Measurements from ENCODE around the gene CTU2. TPM values are rescaled to one million over a fixed set of nuclear protein-coding genes. Genes with fewer than 3 reads are reported as not detected.

The CTU2 gene
- total and polyA plus RNA-seq, 9 of the 15 experiments (the other 6 are each of a cell fraction or from before 2014, with no cell fraction given) = 1.3 to 105 (median 23.2) TPM

- Histone ChIP-seq H3K9ac (ENCODE audit: insufficient read depth in 1 of 2, low read depth in 2 of 2, low read length in 2 of 2) (peak overlapping the region in 1 of 2 experiments; percentile 88; a peak in 2 of 4 replicates), H3K9me3 (replicated peaks; ENCODE audit: control insufficient read depth, insufficient read depth, low read depth, low read length) (no peaks in the 10 kb centered on the region), H3K36me3 (ENCODE audit: control insufficient read depth, insufficient read depth, low read length) (peaks cover 58% of the 10 kb centered on the region; the same call in 2 of the 3 replicates), H3K27me3 (ENCODE audit: control insufficient read depth in 2 of 2, insufficient read depth in 2 of 2, low read length in 2 of 2) (no peaks in the 10 kb centered on the region), H3K9me1 (ENCODE audit: control insufficient read depth, insufficient read depth, low read length) (peaks cover 3% of the 10 kb centered on the region), H3K79me2 (ENCODE audit: control insufficient read depth, insufficient read depth, low read length) (peaks cover 75% of the 10 kb centered on the region), H3K4me1 (replicated peaks in 1 of 2; ENCODE audit: control insufficient read depth in 2 of 2, insufficient read depth in 2 of 2, low read length in 2 of 2) (peaks cover 16 to 82% of the 10 kb centered on the region in 2 experiments), H3K4me3 (no peak overlapping the region), H3K27ac (ENCODE audit: extremely low read depth, low read depth, low read length) (no peak overlapping the region), H3K4me2 (ENCODE audit: insufficient read depth, low read length) (no peak overlapping the region), H4K20me1 (replicated peaks; ENCODE audit: control insufficient read depth, insufficient read depth, low read length) (peaks cover 11% of the 10 kb centered on the region; the same call in 1 of the 2 replicates), H2AFZ (ENCODE audit: low read depth, low read length) (no peak overlapping the region)
- DNase-seq (ENCODE audit: extremely low read depth in 1 of 4, low spot score in 3 of 4) (no peak), FAIRE-seq (peak; percentile 69), ATAC-seq (no peak)
- BruUV-seq (replicated peaks) = no TSS peak
- ChIA-PET CTCF (ENCODE audit: low intra/inter-chr PET ratio) (no interaction called here), POLR2A (interaction anchor here (0.6 to 2.2 kb wide), 4 partner anchors 13 to 130 kb away, joined by 3 to 12 read pairs (median 3); no protein-coding TSS in a partner anchor)
- WGBS (ENCODE audit: insufficient coverage, low coverage, missing lambda C conversion rate) = 62% methylated on average over 26 of the region's 26 CpGs
- intact Hi-C loops (cut with micrococcal nuclease) (no loop called here), in situ Hi-C loops (cut with MboI) (no loop called here)
- TF ChIP-seq FOXA1 (IDR thresholded peaks at IDR 0.05; ENCODE audit: borderline replicate concordance) (no peak), PML (IDR thresholded peaks at IDR 0.05; ENCODE audit: low read length) (no peak), ZNF75A (CRISPR knock-in tag; IDR thresholded peaks at IDR 0.05) (no peak), ZNF347 (CRISPR knock-in tag; IDR thresholded peaks at IDR 0.05; ENCODE audit: low read depth) (no peak), EGR1 (conservative IDR thresholded peaks at IDR 0.05) (peak; percentile 60), ZNF175 (CRISPR knock-in tag; IDR thresholded peaks at IDR 0.05; ENCODE audit: low read depth) (no peak), PTRF (tag; IDR thresholded peaks at IDR 0.05) (no peak), ARNT (IDR thresholded peaks at IDR 0.05) (no peak), TCF3 (CRISPR knock-in tag; IDR thresholded peaks at IDR 0.05) (no peak), IRF9 (tag; IDR thresholded peaks at IDR 0.05) (no peak), DIDO1 (tag; IDR thresholded peaks at IDR 0.05; ENCODE audit: low read depth) (no peak), ZNF146 (CRISPR knock-in tag; IDR thresholded peaks at IDR 0.05; ENCODE audit: unreplicated experiment) (no peak), TEAD2 (tag; IDR thresholded peaks at IDR 0.05) (no peak), MTA3 (IDR thresholded peaks at IDR 0.05; ENCODE audit: borderline replicate concordance) (no peak), FOXK2 (conservative IDR thresholded peaks at IDR 0.05 in 1 of 2, IDR thresholded peaks at IDR 0.05 in 1 of 2; ENCODE audit: low read depth in 2 of 2) (no peak), MIER1 (IDR thresholded peaks at IDR 0.05; ENCODE audit: low read depth) (no peak), TGIF2 (CRISPR knock-in tag; IDR thresholded peaks at IDR 0.05) (no peak), CREM (IDR thresholded peaks at IDR 0.05; ENCODE audit: low read depth) (0 out of 2 replicates have a peak, but pooled peaks have one; percentile 20), PCBP2 (IDR thresholded peaks at IDR 0.05; ENCODE audit: low read depth, low read length, poor library complexity, severe bottlenecking) (no peak)
- TF ChIP-seq, protein P1, sequence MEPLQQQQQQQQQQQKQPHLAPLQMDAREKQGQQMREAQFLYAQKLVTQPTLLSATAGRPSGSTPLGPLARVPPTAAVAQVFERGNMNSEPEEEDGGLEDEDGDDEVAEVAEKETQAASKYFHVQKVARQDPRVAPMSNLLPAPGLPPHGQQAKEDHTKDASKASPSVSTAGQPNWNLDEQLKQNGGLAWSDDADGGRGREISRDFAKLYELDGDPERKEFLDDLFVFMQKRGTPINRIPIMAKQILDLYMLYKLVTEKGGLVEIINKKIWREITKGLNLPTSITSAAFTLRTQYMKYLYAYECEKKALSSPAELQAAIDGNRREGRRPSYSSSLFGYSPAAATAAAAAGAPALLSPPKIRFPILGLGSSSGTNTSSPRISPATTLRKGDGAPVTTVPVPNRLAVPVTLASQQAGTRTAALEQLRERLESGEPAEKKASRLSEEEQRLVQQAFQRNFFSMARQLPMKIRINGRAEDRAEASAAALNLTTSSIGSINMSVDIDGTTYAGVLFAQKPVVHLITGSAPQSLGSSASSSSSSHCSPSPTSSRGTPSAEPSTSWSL (CRISPR knock-in tag; IDR thresholded peaks at IDR 0.05; ENCODE audit: borderline replicate concordance) = no peak
Observed at GRCh38 chr16:88703486-88704309, 2.6 kb upstream of the CTU2 start.
